ENCODE data around the gene MRRF. TPM values are rescaled to one million over a fixed set of nuclear protein-coding genes. Genes with fewer than 3 reads are reported as not detected.

MRRF gene
- 33.0 and 50.4 TPM in 2 replicates for total RNA-seq

DNA sequence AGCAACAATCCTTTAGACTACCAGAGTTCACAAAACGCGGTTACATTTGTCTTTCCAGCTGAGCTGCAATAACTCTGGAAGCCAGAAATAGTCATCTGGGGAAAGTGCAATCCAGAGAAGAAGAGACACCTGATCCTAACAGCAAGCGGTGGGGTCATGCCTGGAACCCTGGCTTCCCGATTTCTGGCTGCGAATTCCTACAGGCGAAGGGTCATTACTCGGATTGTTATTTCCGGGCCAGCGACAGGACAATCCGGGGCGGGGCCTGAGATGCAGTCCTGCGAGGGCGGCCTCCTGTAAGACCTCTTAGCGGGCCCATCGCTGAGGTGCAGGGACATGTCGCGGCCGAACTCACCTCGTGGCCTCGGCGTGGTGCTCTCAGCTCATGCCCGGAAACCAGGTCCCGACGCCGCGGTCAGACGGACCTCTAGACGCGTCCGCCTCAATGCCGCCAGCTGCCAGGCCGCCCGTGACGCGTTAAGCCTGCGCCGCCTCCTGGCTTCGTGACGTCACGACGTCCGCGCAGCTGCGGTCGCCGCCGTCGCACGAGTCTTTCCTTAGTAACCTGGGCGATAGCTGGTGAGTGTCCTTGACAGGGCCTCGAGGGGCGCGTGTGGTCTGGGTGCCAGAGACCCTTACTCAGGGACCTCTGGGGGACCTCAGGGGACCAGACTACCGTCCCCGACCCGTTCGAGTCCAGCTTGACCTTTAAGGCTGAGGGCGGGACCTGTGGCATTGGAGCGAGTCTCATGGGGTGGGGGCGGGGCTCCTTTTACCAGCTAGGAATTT is at the start of gene MRRF, which contains the start of gene RBM18:
Gene MRRF (plus strand): TSS at position 523 of the 789 bp plus-strand sequence. CDS start 6,010 bp downstream, outside the sequence.
Gene RBM18 (minus strand): TSS at position 481 of the 789 bp plus-strand sequence. CDS start 3,348 bp downstream, outside the sequence.

DNA sequence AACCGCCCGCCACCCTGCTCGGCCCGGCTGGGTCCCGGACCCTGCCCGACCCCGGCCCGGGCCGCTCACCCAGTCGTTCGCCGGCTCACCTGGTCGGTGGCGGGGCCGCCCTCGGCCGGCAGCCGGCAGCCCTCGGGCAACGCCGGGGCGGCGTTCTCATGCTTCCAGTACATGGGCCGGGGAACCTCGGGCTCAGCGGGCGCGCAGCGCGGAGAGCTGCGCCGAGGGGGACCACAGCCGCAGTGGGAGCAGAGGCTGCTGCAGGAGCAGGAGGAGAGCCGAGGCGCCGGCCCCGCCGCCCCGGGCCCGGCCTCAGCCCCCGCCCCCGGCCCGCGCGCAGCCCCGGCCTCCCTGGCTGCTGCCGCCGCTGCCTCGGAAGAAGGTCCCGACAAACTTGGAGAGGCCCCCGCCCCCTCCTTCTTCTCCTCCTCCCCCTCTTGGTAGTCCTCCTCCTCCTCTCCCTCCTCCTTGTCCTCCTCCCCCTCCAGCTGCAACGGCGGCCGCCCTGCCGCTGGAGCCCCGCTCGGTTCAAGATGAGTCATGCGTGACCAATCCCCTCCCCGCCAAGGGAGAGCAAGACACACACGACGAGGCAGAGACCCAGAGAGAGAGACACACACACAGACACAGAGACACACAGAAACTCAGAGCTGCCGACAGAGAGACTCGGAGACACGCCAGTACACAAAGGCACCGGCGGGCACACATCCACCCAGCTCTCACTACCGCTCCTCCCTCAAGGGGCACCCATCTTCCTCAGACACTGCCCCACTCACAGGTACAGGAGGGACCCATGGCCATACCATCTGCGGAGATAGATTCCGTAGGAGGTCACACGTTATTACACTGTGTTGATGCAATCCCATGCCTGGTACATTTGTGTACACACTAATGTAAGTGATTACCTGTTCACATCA is 35.9 kb upstream of the MRRF start, which contains the start of gene LHX6:
Gene LHX6 (minus strand): TSS at position 390 of the 917 bp plus-strand sequence. CDS start 217 bp downstream, at position 173.

GRCh38 chr9:122370869-122371755 is 106.4 kb downstream of the MRRF start, which contains the start of gene PTGS1:
Gene PTGS1, plus strand, starts transcription at chr9:122371024. Its CDS starts 61 bp downstream, at chr9:122371085.

Other genes with a start within 250 kb of the MRRF start
- gene TTLL11, start 171.6 kb upstream of the MRRF start, total RNA-seq = 2.9 and 3.8 TPM in 2 replicates
- gene NDUFA8, start 105.1 kb upstream of the MRRF start, total RNA-seq = 41.7 and 44.6 TPM in 2 replicates
- 0.33 TPM in 1 of 2 replicates, not detected in the other for gene MORN5, start 105.0 kb upstream of the MRRF start, total RNA-seq
- under 0.01 TPM in 1 of 2 replicates, not detected in the other for gene LHX6, start 35.9 kb upstream of the MRRF start, total RNA-seq
- 8.2 and 9.1 TPM in 2 replicates for gene RBM18, start within 50 bp of the MRRF start, total RNA-seq
- gene PTGS1, start 106.1 kb downstream of the MRRF start, total RNA-seq = 11.4 and 31.2 TPM in 2 replicates
- gene OR1J1, start 213.0 kb downstream of the MRRF start, total RNA-seq = not detected in 2 replicates
- gene OR1J2, start 245.9 kb downstream of the MRRF start, total RNA-seq = not detected in 2 replicates

Measured in uterine smooth muscle cell (primary cell).